Coronary artery (tissue), 2 donors: ENCODE results near the gene HIPK1.

Experiments
- DNase-seq: peaks from one replicate; pipeline ENCODE4 v3.0.0-alpha.2; 2017; ENCODE audit warnings: low spot score
- H3K27ac ChIP-seq, 2 donors: fragments of 200-600 bp; sonication (generic); one replicate each; pipeline ENCODE4 v1.5.1; 2016 to 2019
- H3K4me3 ChIP-seq: fragments of 200-600 bp; sonication (generic); 2 replicates; pipeline ENCODE4 v1.5.1; 2016; ENCODE audit warnings: mild to moderate bottlenecking, moderate library complexity
- TF ChIP-seq, protein P1 (sequence below): fragments of 200-600 bp; sonication (generic); IDR thresholded peaks from one replicate; pipeline ENCODE4 v1.5.1; 2019; ENCODE audit warnings: antibody characterized with exemption

The HIPK1 gene

DNA sequence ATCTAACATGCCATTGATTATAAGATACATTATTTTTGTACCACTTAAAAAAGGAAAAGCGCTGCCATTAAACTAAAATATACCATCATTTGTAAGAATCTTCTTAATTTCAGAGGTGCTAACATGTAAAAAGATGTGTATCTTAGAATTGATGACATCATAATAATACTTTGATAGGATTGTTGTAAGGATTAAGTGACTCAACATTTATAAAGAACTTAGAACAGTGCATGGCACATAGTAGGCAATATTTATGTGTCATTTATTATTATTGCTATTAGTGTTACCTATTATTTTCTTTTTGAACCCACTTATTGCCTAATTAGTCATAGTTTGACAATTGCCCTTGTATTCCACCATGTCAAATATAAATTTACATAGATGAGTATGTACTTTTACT is 21.8 kb downstream of the HIPK1 start:
- no peak overlapping the region for H3K4me3 ChIP-seq
- DNase-seq: no peak
- H3K27ac ChIP-seq: no peak overlapping the region
- TF ChIP-seq, protein P1, sequence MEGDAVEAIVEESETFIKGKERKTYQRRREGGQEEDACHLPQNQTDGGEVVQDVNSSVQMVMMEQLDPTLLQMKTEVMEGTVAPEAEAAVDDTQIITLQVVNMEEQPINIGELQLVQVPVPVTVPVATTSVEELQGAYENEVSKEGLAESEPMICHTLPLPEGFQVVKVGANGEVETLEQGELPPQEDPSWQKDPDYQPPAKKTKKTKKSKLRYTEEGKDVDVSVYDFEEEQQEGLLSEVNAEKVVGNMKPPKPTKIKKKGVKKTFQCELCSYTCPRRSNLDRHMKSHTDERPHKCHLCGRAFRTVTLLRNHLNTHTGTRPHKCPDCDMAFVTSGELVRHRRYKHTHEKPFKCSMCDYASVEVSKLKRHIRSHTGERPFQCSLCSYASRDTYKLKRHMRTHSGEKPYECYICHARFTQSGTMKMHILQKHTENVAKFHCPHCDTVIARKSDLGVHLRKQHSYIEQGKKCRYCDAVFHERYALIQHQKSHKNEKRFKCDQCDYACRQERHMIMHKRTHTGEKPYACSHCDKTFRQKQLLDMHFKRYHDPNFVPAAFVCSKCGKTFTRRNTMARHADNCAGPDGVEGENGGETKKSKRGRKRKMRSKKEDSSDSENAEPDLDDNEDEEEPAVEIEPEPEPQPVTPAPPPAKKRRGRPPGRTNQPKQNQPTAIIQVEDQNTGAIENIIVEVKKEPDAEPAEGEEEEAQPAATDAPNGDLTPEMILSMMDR: no peak

DNA sequence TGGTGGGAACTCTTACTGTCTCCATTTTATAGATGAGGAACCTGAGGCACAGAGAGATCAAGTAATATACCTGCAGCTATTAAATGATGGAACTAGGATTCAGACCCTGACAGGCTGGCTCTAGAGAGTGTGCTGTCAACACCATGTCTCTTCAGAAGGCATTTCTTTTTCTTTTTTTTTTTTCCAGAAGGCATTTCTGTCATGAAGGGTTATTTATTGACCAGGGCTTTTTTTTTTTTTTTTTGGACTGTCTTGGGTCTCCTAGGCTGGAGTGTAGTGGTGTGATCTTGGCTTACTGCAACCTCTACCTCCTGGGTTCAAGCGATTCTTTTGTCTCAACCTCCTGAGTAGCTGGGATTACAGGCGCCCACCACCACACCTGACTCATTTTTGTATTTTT is 22.6 kb downstream of the HIPK1 start:
- TF ChIP-seq, protein P1: no peak
- no peak overlapping the region for H3K27ac ChIP-seq
- no peak for DNase-seq
- H3K4me3 ChIP-seq: no peak overlapping the region

- H3K27ac ChIP-seq: no peak overlapping the region
- H3K4me3 ChIP-seq: no peak overlapping the region
- DNase-seq: no peak
- TF ChIP-seq, protein P1: no peak
Measured at GRCh38 chr1:113957984-113958383, 28.9 kb downstream of the HIPK1 start.

DNA sequence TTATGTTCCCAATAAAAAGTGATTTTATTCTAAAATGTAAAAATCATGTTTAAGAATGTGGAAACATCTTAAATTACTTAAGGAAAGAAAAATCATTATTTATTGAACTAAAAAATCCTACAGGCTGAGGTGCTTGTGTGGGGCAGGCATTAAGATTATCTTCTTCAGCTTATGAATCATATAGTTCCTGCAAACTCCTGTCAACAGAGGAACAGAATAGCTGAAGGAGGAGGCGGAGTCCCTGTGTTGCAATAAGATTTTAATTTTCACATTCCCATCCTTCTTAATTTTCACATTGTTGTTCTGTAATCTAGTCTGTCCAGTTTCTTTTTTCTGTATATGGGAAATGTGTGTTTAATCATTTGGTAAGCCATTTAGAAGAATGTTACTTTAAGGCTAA is 29.6 kb downstream of the HIPK1 start:
- no peak overlapping the region for H3K4me3 ChIP-seq
- DNase-seq: no peak
- no peak overlapping the region for H3K27ac ChIP-seq
- TF ChIP-seq, protein P1: no peak

GRCh38 chr1:113963281-113963906 is 34.3 kb downstream of the HIPK1 start:
- Histone ChIP-seq H3K27ac (no peak overlapping the region), H3K4me3 (no peak overlapping the region)
- TF ChIP-seq, protein P1: no peak
- DNase-seq: no peak

- H3K4me3 ChIP-seq: no peak overlapping the region
- no peak for DNase-seq
- TF ChIP-seq, protein P1: no peak
- H3K27ac ChIP-seq: no peak overlapping the region
Measured at GRCh38 chr1:113965703-113966412, 36.7 kb downstream of the HIPK1 start.

- DNase-seq: no peak
- TF ChIP-seq, protein P1: no peak
- Histone ChIP-seq H3K4me3 (no peak overlapping the region), H3K27ac (no peak overlapping the region)
Measured at GRCh38 chr1:113972954-113973353, 43.8 kb downstream of the HIPK1 start.
